ENCODE measurements around the gene TCF4.

Gene TCF4

DNA sequence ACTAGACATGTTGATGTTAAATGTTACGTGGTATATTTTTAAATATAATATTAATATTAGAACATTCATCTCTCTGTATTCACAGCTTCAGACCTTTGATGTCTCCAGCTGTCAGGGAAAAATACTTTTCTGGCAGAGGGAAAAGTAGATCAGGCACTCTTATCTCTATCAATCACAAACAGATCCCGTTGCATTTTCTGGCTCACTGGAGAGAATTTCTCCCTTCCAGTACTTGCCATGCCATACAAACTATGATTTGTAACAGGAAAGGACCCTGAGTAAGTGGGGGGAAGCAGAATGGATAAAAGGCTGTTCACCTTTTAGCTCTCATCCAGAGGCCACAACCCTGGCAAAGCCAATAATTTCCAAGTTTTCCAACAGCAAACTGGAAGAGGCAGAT, 158.0 kb downstream of the TCF4 start (continued):
- no peak for TF ChIP-seq PATZ1 (CRISPR knock-in tag; IDR thresholded peaks at IDR 0.05; ENCODE audit: borderline replicate concordance)
- no peak for TF ChIP-seq RARB (CRISPR knock-in tag; IDR thresholded peaks at IDR 0.05)

DNA sequence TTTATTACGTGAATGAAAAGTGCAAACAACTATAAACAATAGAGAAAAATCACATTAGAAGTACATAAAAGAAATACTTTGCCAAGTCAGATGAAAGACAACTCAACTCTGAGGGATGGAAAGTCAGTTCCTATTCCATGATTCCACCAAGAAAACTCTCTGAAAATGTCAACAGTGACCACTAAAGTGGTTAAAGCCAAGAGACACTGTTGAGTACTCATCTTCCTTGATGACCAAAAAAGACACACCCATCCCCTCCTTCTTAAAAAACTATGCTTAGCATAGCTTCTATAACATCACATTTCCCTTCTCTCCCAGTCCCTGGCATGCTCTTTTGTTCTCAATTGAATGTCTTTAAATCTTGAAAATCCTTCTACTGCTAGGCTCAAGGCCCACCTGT, 160.0 kb downstream of the TCF4 start:
- TF ChIP-seq, protein P1, sequence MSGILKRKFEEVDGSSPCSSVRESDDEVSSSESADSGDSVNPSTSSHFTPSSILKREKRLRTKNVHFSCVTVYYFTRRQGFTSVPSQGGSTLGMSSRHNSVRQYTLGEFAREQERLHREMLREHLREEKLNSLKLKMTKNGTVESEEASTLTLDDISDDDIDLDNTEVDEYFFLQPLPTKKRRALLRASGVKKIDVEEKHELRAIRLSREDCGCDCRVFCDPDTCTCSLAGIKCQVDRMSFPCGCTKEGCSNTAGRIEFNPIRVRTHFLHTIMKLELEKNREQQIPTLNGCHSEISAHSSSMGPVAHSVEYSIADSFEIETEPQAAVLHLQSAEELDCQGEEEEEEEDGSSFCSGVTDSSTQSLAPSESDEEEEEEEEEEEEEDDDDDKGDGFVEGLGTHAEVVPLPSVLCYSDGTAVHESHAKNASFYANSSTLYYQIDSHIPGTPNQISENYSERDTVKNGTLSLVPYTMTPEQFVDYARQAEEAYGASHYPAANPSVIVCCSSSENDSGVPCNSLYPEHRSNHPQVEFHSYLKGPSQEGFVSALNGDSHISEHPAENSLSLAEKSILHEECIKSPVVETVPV (CRISPR knock-in tag; IDR thresholded peaks at IDR 0.05), result no peak
- TF ChIP-seq ZC3H10 (CRISPR knock-in tag; IDR thresholded peaks at IDR 0.05) (no peak), TCF4 (CRISPR knock-in tag; IDR thresholded peaks at IDR 0.05; ENCODE audit: borderline replicate concordance) (no peak), ZNF8 (CRISPR knock-in tag; IDR thresholded peaks at IDR 0.05) (no peak), ZFP30 (CRISPR knock-in tag; IDR thresholded peaks at IDR 0.05) (no peak), ZFP3 (CRISPR knock-in tag; IDR thresholded peaks at IDR 0.05) (no peak), ZNF70 (CRISPR knock-in tag; IDR thresholded peaks at IDR 0.05) (no peak), ISL1 (CRISPR knock-in tag; IDR thresholded peaks at IDR 0.05) (no peak), GLIS3 (CRISPR knock-in tag; IDR thresholded peaks at IDR 0.05) (no peak)

GRCh38 chr18:55425698-55426097, 162.3 kb downstream of the TCF4 start:
- TF ChIP-seq ESRRG (CRISPR knock-in tag; IDR thresholded peaks at IDR 0.05) (no peak), RARB (CRISPR knock-in tag; IDR thresholded peaks at IDR 0.05) (no peak), ZC3H10 (CRISPR knock-in tag; IDR thresholded peaks at IDR 0.05) (no peak), ISL1 (CRISPR knock-in tag; IDR thresholded peaks at IDR 0.05) (no peak), ARNTL (CRISPR knock-in tag; IDR thresholded peaks at IDR 0.05; ENCODE audit: borderline replicate concordance, low read depth) (no peak), ZNF8 (CRISPR knock-in tag; IDR thresholded peaks at IDR 0.05) (no peak)
- no peak for ATAC-seq

More for the DNA sequence above, 160.0 kb downstream of the TCF4 start:
- ATAC-seq, result no peak

DNA sequence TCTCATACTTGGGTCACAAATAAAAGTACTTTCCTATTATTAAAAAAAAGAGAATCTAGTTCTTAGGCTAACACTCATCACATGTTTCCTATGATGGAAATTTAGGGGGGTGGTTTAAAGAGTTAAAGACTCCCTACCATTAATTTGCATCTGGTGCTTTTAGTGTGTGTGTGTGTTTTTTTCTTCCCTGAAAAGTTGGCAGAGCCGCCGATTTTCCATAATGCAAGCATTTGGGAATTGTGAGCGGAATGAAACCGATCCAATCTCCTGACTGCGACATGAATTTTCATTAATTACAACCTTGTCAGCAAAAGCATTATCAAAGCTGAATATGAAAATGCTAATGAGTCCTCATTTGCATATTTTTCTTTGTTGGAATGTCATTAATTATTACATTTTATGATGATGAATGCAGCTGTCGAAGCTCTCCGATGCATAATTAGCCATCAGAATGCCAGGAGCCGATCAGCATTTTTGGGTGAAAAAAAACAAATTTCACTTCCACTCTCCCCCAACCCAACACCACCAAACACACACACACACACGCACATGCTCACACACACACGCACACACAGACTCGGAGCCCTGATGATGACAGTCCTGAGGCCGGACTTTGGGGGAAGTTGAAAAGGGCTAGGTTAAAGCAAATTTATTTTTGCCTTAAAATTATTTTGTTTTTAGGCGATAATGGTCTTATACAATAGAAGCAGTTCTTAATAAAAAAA, 165.4 kb downstream of the TCF4 start:
- TF ChIP-seq ESRRG (CRISPR knock-in tag; IDR thresholded peaks at IDR 0.05), result no peak
- no peak for TF ChIP-seq ISL1 (CRISPR knock-in tag; IDR thresholded peaks at IDR 0.05)
- no peak for TF ChIP-seq POU6F1 (CRISPR knock-in tag; IDR thresholded peaks at IDR 0.05; ENCODE audit: borderline replicate concordance, low read depth)
- TF ChIP-seq ZNF565 (CRISPR knock-in tag; conservative IDR thresholded peaks at IDR 0.05; ENCODE audit: low read depth), result no peak
- no peak for TF ChIP-seq CREB5 (CRISPR knock-in tag; IDR thresholded peaks at IDR 0.05; ENCODE audit: low read depth)
- no peak for TF ChIP-seq CSDC2 (CRISPR knock-in tag; IDR thresholded peaks at IDR 0.05)
- no peak for TF ChIP-seq TCF4 (CRISPR knock-in tag; IDR thresholded peaks at IDR 0.05; ENCODE audit: borderline replicate concordance)
- no peak for TF ChIP-seq ZC3H10 (CRISPR knock-in tag; IDR thresholded peaks at IDR 0.05)
- TF ChIP-seq, protein P2, sequence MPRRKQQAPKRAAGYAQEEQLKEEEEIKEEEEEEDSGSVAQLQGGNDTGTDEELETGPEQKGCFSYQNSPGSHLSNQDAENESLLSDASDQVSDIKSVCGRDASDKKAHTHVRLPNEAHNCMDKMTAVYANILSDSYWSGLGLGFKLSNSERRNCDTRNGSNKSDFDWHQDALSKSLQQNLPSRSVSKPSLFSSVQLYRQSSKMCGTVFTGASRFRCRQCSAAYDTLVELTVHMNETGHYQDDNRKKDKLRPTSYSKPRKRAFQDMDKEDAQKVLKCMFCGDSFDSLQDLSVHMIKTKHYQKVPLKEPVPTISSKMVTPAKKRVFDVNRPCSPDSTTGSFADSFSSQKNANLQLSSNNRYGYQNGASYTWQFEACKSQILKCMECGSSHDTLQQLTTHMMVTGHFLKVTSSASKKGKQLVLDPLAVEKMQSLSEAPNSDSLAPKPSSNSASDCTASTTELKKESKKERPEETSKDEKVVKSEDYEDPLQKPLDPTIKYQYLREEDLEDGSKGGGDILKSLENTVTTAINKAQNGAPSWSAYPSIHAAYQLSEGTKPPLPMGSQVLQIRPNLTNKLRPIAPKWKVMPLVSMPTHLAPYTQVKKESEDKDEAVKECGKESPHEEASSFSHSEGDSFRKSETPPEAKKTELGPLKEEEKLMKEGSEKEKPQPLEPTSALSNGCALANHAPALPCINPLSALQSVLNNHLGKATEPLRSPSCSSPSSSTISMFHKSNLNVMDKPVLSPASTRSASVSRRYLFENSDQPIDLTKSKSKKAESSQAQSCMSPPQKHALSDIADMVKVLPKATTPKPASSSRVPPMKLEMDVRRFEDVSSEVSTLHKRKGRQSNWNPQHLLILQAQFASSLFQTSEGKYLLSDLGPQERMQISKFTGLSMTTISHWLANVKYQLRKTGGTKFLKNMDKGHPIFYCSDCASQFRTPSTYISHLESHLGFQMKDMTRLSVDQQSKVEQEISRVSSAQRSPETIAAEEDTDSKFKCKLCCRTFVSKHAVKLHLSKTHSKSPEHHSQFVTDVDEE (CRISPR knock-in tag; IDR thresholded peaks at IDR 0.05), result no peak
- no peak for TF ChIP-seq BACH2 (CRISPR knock-in tag; IDR thresholded peaks at IDR 0.05; ENCODE audit: borderline replicate concordance)
- no peak for TF ChIP-seq OSR1 (CRISPR knock-in tag; IDR thresholded peaks at IDR 0.05)
- no peak for TF ChIP-seq ZFP30 (CRISPR knock-in tag; IDR thresholded peaks at IDR 0.05)
- TF ChIP-seq ZFP3 (CRISPR knock-in tag; IDR thresholded peaks at IDR 0.05), result no peak
- no peak for TF ChIP-seq RARB (CRISPR knock-in tag; IDR thresholded peaks at IDR 0.05)
- ATAC-seq, result peak; percentile 68

Data from SK-N-SH treated with all-trans-retinoic acid at 6 μM for 48 hours (cell line).